ENCODE data around the gene NOS1AP. TPM values are rescaled to one million over a fixed set of nuclear protein-coding genes. Genes with fewer than 3 reads are reported as not detected.
"Not testable (repeated sequence)": the region's sequence is repeated elsewhere in the genome, so short reads cannot be mapped to it uniquely, and the experiment has no call there.

The NOS1AP gene
- total RNA-seq, 2 donors from 2014 or later = 11.3 to 14.4 TPM

- ATAC-seq (no peak), DNase-seq (no peak)
- intact Hi-C loops (cut with DNase I, micrococcal nuclease) = no loop called here
These were observed 257.8 kb downstream of the NOS1AP start for GRCh38 chr1:162327144-162327787.

GRCh38 chr1:162327788-162328165 is 258.3 kb downstream of the NOS1AP start:
- ATAC-seq (no peak), DNase-seq (no peak)

DNA sequence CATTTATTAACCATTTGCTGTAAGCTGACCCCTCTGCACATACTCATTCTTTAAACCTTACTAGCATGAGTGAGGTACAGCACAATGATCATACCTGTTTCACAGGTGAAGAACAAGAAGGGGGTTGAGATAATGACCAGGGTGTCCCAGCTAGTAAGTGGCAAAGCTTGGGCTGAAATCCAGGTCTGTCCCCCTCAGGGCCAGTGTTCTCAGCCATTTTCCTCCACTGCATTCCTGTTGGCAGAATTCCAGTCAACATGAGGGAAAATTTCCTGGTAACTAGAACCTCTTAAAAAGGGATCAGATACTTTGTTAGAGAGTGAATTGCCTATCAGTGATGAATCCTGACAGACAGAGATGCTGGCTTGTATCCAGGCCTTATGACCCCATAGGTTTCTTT is 259.0 kb downstream of the NOS1AP start:
- ATAC-seq (no peak), DNase-seq (no peak)
- intact Hi-C loops (cut with DNase I, micrococcal nuclease) = no loop called here

More at GRCh38 chr1:162327788-162328165, 258.3 kb downstream of the NOS1AP start:
- intact Hi-C loops (cut with DNase I, micrococcal nuclease) = no loop called here

GRCh38 chr1:162329826-162330225 is 260.3 kb downstream of the NOS1AP start:
- no peak for ATAC-seq
- DNase-seq = no peak
- intact Hi-C loops (cut with DNase I, micrococcal nuclease) = no loop called here

- intact Hi-C loops (cut with DNase I, micrococcal nuclease) = no loop called here
- ATAC-seq = no peak
These were observed 264.5 kb downstream of the NOS1AP start for GRCh38 chr1:162333991-162334390.

GRCh38 chr1:162335126-162335525 is 265.6 kb downstream of the NOS1AP start:
- intact Hi-C loops (cut with DNase I, micrococcal nuclease) = no loop called here
- ATAC-seq (no peak), DNase-seq (no peak)

More at GRCh38 chr1:162333991-162334390, 264.5 kb downstream of the NOS1AP start:
- DNase-seq = no peak

- ATAC-seq (no peak), DNase-seq (no peak)
- intact Hi-C loops (cut with DNase I, micrococcal nuclease) = no loop called here
These were observed 267.3 kb downstream of the NOS1AP start for GRCh38 chr1:162336621-162337285.

GRCh38 chr1:162342452-162342983 is 273.0 kb downstream of the NOS1AP start:
- DNase-seq (no peak), ATAC-seq (no peak)
- intact Hi-C loops (cut with DNase I, micrococcal nuclease) = no loop called here

DNA sequence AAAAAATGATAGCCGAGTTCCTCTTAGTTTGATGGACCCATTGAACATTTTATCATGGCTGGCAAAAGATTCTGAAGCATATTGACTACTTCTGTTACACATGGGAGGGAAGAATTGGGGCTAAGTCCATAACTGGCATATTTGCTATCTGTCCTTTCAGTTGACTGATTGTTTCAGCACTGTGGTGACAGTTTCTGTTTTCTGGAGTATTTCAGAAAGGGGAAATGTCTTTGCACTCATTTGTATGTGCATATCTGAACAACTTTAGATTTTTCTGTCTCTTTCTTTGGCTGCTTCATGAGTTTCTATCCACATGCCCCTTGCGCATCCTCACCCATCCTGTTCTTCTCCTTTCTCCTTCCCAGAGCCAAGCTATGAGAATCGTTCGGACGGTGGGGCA is 274.0 kb downstream of the NOS1AP start:
- ATAC-seq (no peak), DNase-seq (no peak)
- intact Hi-C loops (cut with DNase I, micrococcal nuclease) = no loop called here

DNA sequence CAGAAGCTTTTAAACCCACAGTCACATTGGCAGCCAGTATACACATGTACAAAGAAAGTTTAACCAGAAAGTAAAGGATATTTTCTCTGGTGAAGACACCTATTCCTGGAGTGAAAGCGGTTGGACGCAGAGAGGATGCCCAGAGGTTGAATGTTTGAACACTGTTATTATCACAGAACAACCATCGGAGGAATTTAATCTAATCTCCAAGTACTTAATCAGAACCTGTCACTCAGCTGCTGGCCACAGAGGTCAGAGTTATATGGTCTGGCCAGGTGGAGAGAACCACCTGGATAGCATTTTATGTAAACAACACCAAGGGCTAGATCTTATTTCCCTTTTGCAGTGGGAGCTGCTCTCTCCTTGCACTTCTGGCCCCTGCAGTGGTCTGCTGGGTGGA is 277.8 kb downstream of the NOS1AP start:
- DNase-seq (no peak), ATAC-seq (no peak)
- intact Hi-C loops (cut with DNase I, micrococcal nuclease) = no loop called here

GRCh38 chr1:162349635-162350330 is 280.3 kb downstream of the NOS1AP start:
- no peak for DNase-seq
- intact Hi-C loops (cut with DNase I, micrococcal nuclease) = no loop called here
- ATAC-seq = peak; percentile 91

DNA sequence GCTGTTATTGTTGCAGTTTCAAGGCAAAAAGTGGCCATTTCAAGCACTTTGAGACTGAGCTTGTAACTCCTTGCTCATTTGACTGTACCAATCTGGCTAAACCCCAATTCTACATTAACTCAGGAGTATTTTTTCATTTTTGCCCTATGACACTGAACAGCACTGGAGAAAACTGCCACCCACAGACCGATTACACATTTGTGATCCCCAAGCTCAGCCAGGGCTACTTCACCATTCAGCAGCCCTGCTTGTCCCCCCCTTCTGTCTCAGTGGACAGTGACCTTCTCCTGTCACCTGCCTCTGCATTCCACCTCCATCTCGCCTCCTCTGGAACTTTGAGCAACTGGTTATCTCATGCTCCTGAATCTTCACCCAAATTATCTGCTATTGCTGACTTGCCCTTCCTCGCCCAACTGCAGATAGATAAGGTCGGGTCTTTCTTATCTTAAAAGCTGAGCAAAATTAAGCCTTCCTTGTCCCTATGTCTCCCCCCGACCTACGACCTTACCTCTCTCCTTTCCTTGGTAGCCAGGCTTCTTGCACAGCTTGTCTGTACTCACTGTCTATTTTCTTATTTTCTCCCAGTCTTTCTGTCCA is 281.9 kb downstream of the NOS1AP start:
- DNase-seq (no peak), ATAC-seq (no peak)
- intact Hi-C loops (cut with DNase I, micrococcal nuclease) = no loop called here

DNA sequence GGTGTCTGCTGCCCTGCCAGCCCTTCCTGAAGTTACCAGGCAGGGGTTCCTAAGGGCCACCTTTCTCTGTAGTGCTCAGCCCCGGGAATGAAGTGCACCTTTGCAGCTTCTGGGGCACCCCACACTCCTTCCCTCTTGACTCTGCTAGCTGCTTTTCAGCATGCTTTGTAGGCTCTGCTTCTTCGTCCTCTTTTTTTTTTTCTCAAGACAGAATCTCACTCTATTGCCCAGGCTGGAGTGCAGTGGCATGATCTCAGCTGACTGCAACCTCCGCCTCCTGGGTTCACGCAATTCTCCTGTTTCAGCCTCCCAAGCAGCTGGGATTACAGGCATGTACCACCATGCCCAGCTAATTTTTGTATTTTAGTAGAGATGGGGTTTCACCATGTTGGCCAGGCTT is 282.4 kb downstream of the NOS1AP start:
- ATAC-seq; DNase-seq; intact Hi-C loops (cut with DNase I, micrococcal nuclease): not testable (repeated sequence)

DNA sequence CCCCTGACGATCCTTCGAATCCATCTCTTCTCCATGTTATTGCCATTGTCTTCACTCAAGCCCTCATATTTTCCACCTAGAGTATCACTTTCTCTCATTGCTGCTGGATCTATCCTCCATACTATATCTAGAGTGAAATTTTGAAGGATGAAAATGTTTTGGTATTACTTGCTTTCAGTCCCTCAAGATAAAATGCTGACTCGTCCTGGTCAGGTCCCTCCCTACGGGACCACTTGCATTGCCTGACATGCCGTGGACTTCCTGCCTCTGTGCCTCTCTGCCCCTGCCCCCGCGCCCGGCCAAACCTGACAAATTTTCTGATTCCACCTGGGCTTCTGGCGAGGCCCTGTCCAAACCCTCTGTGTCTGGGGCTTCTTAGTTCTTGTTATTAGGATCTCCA is 283.6 kb downstream of the NOS1AP start:
- intact Hi-C loops (cut with DNase I, micrococcal nuclease) = no loop called here
- DNase-seq = no peak
- ATAC-seq = no peak

DNA sequence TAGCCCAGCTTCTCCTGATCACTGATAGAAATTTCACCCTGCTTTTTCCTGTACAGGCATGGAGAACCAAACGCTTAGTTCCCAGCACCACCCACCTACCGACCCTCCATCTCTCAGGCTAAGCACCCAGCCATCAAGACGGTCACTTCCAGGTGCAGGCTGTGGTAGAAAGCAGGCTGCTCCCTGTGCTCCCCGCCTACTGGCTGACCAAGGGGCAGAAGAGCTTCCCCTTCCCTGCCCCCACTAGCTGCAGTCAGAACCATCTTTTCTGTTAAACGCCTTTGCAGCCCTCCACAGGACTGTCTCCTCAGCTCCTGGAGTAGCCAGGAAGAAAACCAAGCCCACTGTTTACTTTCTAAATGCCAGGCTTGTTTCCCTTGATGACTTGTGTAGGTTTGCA is 284.2 kb downstream of the NOS1AP start:
- no peak for DNase-seq
- no peak for ATAC-seq
- intact Hi-C loops (cut with DNase I, micrococcal nuclease) = no loop called here

DNA sequence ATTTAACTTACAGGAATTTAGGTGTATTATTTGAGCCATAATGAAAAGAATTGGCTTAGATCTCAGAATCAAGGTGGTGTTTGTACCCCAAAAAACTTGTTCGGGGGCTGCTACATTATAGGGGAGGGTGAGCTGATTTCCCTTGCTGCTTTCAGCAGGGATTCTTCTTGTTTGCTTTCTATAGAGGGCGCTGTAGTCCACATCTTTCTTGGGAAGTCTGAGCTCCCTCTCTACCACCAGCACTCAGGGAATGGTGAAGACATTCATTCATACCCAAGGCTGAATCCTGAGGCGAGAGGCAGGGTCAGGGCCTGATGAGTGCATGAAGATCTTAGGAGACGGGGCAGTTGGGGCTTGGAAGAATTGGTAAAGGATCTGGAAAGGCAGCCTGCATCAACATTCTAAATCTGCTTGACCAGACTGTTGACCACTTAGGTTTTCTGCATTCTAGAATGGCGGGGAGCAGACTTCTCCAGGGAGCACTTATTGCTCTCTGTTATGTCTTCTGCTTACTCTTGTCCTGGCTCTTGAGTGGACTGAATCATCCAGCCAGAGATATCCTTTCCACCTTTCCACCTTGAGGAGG is 288.3 kb downstream of the NOS1AP start:
- no peak for DNase-seq
- intact Hi-C loops (cut with DNase I, micrococcal nuclease) = no loop called here
- ATAC-seq = peak; percentile 64

GRCh38 chr1:162358928-162359327 is 289.4 kb downstream of the NOS1AP start:
- ATAC-seq (no peak), DNase-seq (no peak)
- intact Hi-C loops (cut with DNase I, micrococcal nuclease) = no loop called here

DNA sequence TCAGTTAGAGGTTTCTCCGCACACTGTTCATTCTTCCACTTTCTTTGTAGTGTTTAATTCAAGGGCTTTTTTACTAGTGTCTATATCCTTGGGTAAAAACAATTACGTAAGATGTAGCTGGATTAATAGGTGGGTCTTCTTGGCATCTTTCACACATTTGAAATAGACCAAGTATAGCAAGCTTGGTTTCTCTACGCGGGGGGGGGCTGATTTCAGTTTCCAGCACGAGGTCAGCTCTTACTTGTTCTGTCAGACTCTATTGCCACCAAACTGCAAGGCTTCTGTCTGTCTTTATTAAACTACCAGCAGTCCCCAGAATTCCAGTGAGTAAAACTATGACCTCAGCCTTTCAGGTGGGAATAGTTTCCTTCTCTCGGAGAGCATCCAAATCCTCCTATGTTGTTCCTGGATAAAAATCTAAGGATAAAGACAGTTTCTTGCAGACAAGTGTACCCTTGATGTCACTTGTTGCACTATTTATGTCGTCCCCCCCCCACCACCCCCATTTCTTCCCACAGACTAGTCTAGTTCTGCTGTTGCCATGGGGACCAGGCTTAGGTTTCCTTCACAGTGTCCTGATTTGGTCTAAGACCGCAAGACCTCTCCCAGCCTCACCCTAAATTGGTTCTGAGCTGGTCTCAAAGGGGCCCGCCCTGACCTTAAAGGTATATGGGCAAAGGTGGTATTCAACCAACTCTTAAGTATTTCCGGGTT is 290.2 kb downstream of the NOS1AP start:
- DNase-seq = no peak
- intact Hi-C loops (cut with DNase I, micrococcal nuclease) = no loop called here
- no peak for ATAC-seq

All from left colon (tissue), 2 donors.